ENCODE measurements around the gene STRBP. TPM values are rescaled to one million over a fixed set of nuclear protein-coding genes. Genes with fewer than 3 reads are reported as not detected.

The STRBP gene
- total RNA-seq, 1 experiment from 2014 or later, result 96.3 TPM

- Mint-ChIP-seq H3K27me3 (ENCODE audit: low read depth) (no peaks in the 10 kb centered on the region), H3K9me3 (no peaks in the 10 kb centered on the region), H3K4me3 (0 out of 2 replicates have a peak overlapping the region, but pooled peaks have one; percentile 1), H3K4me1 (peaks cover 70% of the 10 kb centered on the region), H3K36me3 (peaks cover 22% of the 10 kb centered on the region), H3K27ac (peak overlapping the region; percentile 96; the same call in 1 of the 2 replicates)
- ChIA-PET CTCF (interaction anchor here (0.5 to 1.6 kb wide), 4 partner anchors 8 to 275 kb away, joined by 3 to 9 read pairs (median 4); no protein-coding TSS in a partner anchor), POLR2A (interaction anchor here (1.1 kb wide), 1 partner anchor 161 kb away, joined by 3 read pairs; the partner anchor contains the start of gene ZBTB6)
- ATAC-seq (no peak), DNase-seq (ENCODE audit: low spot score) (no peak)
- TF ChIP-seq ZNF219 (CRISPR knock-in tag; IDR thresholded peaks at IDR 0.05; ENCODE audit: borderline replicate concordance), result no peak
- no peak for TF ChIP-seq ZSCAN18 (CRISPR knock-in tag; IDR thresholded peaks at IDR 0.05)
- no peak for TF ChIP-seq IRF1 (CRISPR knock-in tag; IDR thresholded peaks at IDR 0.05)
- no peak for TF ChIP-seq NR2C2 (CRISPR knock-in tag; IDR thresholded peaks at IDR 0.05)
- TF ChIP-seq ZBTB43 (CRISPR knock-in tag; IDR thresholded peaks at IDR 0.05), result no peak
- TF ChIP-seq GABPB1 (CRISPR knock-in tag; IDR thresholded peaks at IDR 0.05), result no peak
- TF ChIP-seq AR (CRISPR knock-in tag; IDR thresholded peaks at IDR 0.05), result no peak
- TF ChIP-seq GTF2I (CRISPR knock-in tag; conservative IDR thresholded peaks at IDR 0.05), result no peak
- TF ChIP-seq ZNF532 (CRISPR knock-in tag; IDR thresholded peaks at IDR 0.05; ENCODE audit: borderline replicate concordance), result no peak
- no peak for TF ChIP-seq FOXJ3 (CRISPR knock-in tag; IDR thresholded peaks at IDR 0.05; ENCODE audit: borderline replicate concordance)
- TF ChIP-seq SMAD4 (CRISPR knock-in tag; IDR thresholded peaks at IDR 0.05), result no peak
- no peak for TF ChIP-seq STAT6 (CRISPR knock-in tag; conservative IDR thresholded peaks at IDR 0.05; ENCODE audit: low read depth)
- no peak for TF ChIP-seq E2F1 (CRISPR knock-in tag; IDR thresholded peaks at IDR 0.05)
- TF ChIP-seq FOXK1 (CRISPR knock-in tag; IDR thresholded peaks at IDR 0.05), result no peak
These were observed 194.4 kb downstream of the STRBP start for GRCh38 chr9:123073991-123074422.
